ENCODE measurements around the gene CTNS. TPM values are rescaled to one million over a fixed set of nuclear protein-coding genes. Genes with fewer than 3 reads are reported as not detected.

Gene CTNS
- total RNA-seq, 1 experiment from 2014 or later = 17.9 TPM

GRCh38 chr17:3639981-3640596 lies 3.5 kb downstream of the CTNS start:
- no peak overlapping the region for H3K4me3 ChIP-seq (ENCODE audit: insufficient read depth, low read depth, low read length)
- no peaks in the 10 kb centered on the region; the same call in 1 of the 2 replicates for H3K36me3 ChIP-seq (replicated peaks; ENCODE audit: control insufficient read depth, insufficient read depth, low read length)
- DNase-seq = no peak
- H3K27me3 ChIP-seq (ENCODE audit: control insufficient read depth, insufficient read depth, low read length) = no peaks in the 10 kb centered on the region

GRCh38 chr17:3641014-3641413 lies 4.5 kb downstream of the CTNS start:
- H3K4me3 ChIP-seq (ENCODE audit: insufficient read depth, low read depth, low read length) = no peak overlapping the region
- no peaks in the 10 kb centered on the region for H3K27me3 ChIP-seq (ENCODE audit: control insufficient read depth, insufficient read depth, low read length)
- DNase-seq = no peak
- H3K36me3 ChIP-seq (replicated peaks; ENCODE audit: control insufficient read depth, insufficient read depth, low read length) = peaks cover 2% of the 10 kb centered on the region; the same call in 1 of the 2 replicates

- no peaks in the 10 kb centered on the region for H3K27me3 ChIP-seq (ENCODE audit: control insufficient read depth, insufficient read depth, low read length)
- no peak overlapping the region for H3K4me3 ChIP-seq (ENCODE audit: insufficient read depth, low read depth, low read length)
- peaks cover 2% of the 10 kb centered on the region; the same call in 1 of the 2 replicates for H3K36me3 ChIP-seq (replicated peaks; ENCODE audit: control insufficient read depth, insufficient read depth, low read length)
- no peak for DNase-seq
These were observed 5.3 kb downstream of the CTNS start for GRCh38 chr17:3641717-3642486.

GRCh38 chr17:3643889-3644349 lies 7.4 kb downstream of the CTNS start:
- Histone ChIP-seq H3K27me3 (ENCODE audit: control insufficient read depth, insufficient read depth, low read length) (no peaks in the 10 kb centered on the region), H3K4me3 (ENCODE audit: insufficient read depth, low read depth, low read length) (no peak overlapping the region), H3K36me3 (replicated peaks; ENCODE audit: control insufficient read depth, insufficient read depth, low read length) (peaks cover 5% of the 10 kb centered on the region)
- DNase-seq = no peak

- DNase-seq = no peak
These were observed 8.8 kb downstream of the CTNS start for GRCh38 chr17:3645310-3645709.

GRCh38 chr17:3647251-3647650 lies 10.7 kb downstream of the CTNS start:
- no peak overlapping the region for H3K4me3 ChIP-seq (ENCODE audit: insufficient read depth, low read depth, low read length)

More at GRCh38 chr17:3645310-3645709, 8.8 kb downstream of the CTNS start:
- Histone ChIP-seq H3K36me3 (replicated peaks; ENCODE audit: control insufficient read depth, insufficient read depth, low read length) (peaks cover 5% of the 10 kb centered on the region), H3K4me3 (ENCODE audit: insufficient read depth, low read depth, low read length) (no peak overlapping the region), H3K27me3 (ENCODE audit: control insufficient read depth, insufficient read depth, low read length) (no peaks in the 10 kb centered on the region)

GRCh38 chr17:3647769-3648555 lies 11.4 kb downstream of the CTNS start:
- DNase-seq = peak; percentile 81
- H3K4me3 ChIP-seq (ENCODE audit: insufficient read depth, low read depth, low read length) = no peak overlapping the region
- H3K36me3 ChIP-seq (replicated peaks; ENCODE audit: control insufficient read depth, insufficient read depth, low read length) = peaks cover 5% of the 10 kb centered on the region
- no peaks in the 10 kb centered on the region for H3K27me3 ChIP-seq (ENCODE audit: control insufficient read depth, insufficient read depth, low read length)

More at GRCh38 chr17:3647251-3647650, 10.7 kb downstream of the CTNS start:
- no peak for DNase-seq
- Histone ChIP-seq H3K27me3 (ENCODE audit: control insufficient read depth, insufficient read depth, low read length) (no peaks in the 10 kb centered on the region), H3K36me3 (replicated peaks; ENCODE audit: control insufficient read depth, insufficient read depth, low read length) (peaks cover 5% of the 10 kb centered on the region)

GRCh38 chr17:3655766-3656165 lies 19.2 kb downstream of the CTNS start:
- no peak for DNase-seq
- Histone ChIP-seq H3K27me3 (ENCODE audit: control insufficient read depth, insufficient read depth, low read length) (no peaks in the 10 kb centered on the region), H3K4me3 (ENCODE audit: insufficient read depth, low read depth, low read length) (no peak overlapping the region), H3K36me3 (replicated peaks; ENCODE audit: control insufficient read depth, insufficient read depth, low read length) (no peaks in the 10 kb centered on the region)

GRCh38 chr17:3656353-3656752 lies 19.8 kb downstream of the CTNS start:
- Histone ChIP-seq H3K27me3 (ENCODE audit: control insufficient read depth, insufficient read depth, low read length) (no peaks in the 10 kb centered on the region), H3K4me3 (ENCODE audit: insufficient read depth, low read depth, low read length) (no peak overlapping the region), H3K36me3 (replicated peaks; ENCODE audit: control insufficient read depth, insufficient read depth, low read length) (no peaks in the 10 kb centered on the region)
- no peak for DNase-seq

- H3K4me3 ChIP-seq (ENCODE audit: insufficient read depth, low read depth, low read length) = no peak overlapping the region
- peak; percentile 58 for DNase-seq
- H3K36me3 ChIP-seq (replicated peaks; ENCODE audit: control insufficient read depth, insufficient read depth, low read length) = no peaks in the 10 kb centered on the region; the same call in 1 of the 2 replicates
- H3K27me3 ChIP-seq (ENCODE audit: control insufficient read depth, insufficient read depth, low read length) = no peaks in the 10 kb centered on the region
These were observed 20.4 kb downstream of the CTNS start for GRCh38 chr17:3656755-3657587.

- no peak overlapping the region for H3K4me3 ChIP-seq (ENCODE audit: insufficient read depth, low read depth, low read length)
- H3K36me3 ChIP-seq (replicated peaks; ENCODE audit: control insufficient read depth, insufficient read depth, low read length) = no peaks in the 10 kb centered on the region; the same call in 1 of the 2 replicates
- no peak for DNase-seq
- H3K27me3 ChIP-seq (ENCODE audit: control insufficient read depth, insufficient read depth, low read length) = no peaks in the 10 kb centered on the region
These were observed 21.0 kb downstream of the CTNS start for GRCh38 chr17:3657588-3657869.

GRCh38 chr17:3657874-3658783 lies 21.6 kb downstream of the CTNS start:
- H3K4me3 ChIP-seq (ENCODE audit: insufficient read depth, low read depth, low read length) = no peak overlapping the region
- peaks cover 1% of the 10 kb centered on the region; the same call in 1 of the 2 replicates for H3K36me3 ChIP-seq (replicated peaks; ENCODE audit: control insufficient read depth, insufficient read depth, low read length)
- peak; percentile 67 for DNase-seq
- no peaks in the 10 kb centered on the region for H3K27me3 ChIP-seq (ENCODE audit: control insufficient read depth, insufficient read depth, low read length)

GRCh38 chr17:3658784-3659449 lies 22.4 kb downstream of the CTNS start:
- Histone ChIP-seq H3K4me3 (ENCODE audit: insufficient read depth, low read depth, low read length) (no peak overlapping the region), H3K27me3 (ENCODE audit: control insufficient read depth, insufficient read depth, low read length) (no peaks in the 10 kb centered on the region), H3K36me3 (replicated peaks; ENCODE audit: control insufficient read depth, insufficient read depth, low read length) (peaks cover 1% of the 10 kb centered on the region; the same call in 1 of the 2 replicates)
- DNase-seq = peak; percentile 55
